Stimulated activated CD4-positive, alpha-beta T cell treated with anti-CD3 and anti-CD28 coated beads, Interleukin-4, amount 100 ng/mL, for 48 hours (primary cell): ENCODE measurements around the gene PRKAR1B.

Experiments
- DNase-seq, 2 donors: peaks; one replicate each; pipeline ENCODE4 v3.0.0-alpha.2; 2020; ENCODE audit warnings: low read depth in 2 of 2

PRKAR1B gene

DNA sequence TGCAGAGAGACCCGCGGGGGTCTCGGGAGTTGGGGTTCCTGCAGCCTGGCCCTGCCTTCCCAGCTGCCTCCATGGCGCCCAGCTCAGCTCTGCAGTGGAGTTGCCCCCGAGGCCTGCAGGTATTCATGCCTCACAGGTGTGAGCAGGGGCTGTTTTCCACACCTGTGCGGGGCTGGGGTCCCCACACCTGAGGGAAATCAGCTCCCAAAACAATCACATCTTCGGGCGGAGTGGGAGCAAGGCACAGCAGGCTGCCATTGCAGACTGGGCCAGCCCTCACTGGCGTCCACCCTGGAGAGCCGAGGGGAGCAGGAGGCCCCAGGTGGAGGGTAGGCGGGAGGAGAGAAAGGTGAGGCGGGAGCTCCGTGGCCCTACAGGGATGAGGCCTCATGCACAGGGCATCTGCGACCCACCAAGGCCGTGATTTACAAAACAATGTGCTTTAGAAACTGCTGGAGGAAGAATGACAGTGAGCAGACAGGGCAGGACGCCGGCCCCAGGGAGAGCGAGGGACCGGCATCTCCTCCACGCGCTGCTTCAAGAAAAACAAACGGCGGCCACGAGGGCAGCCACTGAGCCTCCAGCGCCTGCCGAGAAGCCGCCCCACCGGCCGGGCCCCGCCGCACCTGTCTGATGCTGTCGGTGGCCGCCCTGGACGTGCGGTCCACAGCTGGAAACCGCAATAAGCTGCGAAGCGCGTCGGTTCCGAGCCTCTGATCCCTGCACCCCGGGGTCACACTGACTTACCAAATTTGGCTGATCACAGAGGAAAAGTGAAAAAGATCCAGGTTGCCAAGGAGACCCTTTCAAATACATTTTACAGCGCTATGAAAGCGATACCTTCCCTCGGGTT, 154.4 kb downstream of the PRKAR1B start:
- DNase-seq = no peak

GRCh38 chr7:571718-572415, 155.2 kb downstream of the PRKAR1B start:
- no peak for DNase-seq

DNA sequence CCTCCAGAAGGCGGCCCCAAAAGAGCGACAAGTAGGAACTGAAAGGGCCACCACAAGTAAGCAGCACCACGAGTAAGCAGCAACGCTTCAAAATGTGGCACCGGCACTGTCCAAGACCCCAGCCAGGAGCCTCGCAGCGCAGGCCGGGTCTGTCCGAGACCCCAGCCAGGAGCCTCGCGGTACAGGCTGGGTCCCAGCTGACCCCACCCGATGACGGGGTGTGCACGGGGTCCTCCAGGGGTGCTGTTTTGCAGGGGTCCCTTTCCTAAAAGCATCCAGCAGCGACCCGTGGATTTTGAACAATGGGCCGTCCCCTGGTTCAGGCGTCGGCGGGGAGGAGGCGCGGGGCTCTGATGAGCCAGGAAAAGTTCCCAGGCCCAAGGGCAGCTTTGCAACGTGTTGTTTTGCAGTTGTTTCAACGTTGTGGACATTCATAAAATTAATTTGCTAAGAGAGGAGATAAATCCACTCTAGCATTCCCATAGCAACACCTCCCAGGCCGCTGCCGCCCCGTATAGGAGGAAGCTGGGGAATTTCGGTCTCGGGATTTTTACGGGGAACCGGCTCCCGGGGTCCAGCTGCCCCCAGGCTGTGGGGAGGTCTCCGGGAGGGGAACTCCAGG, 155.9 kb downstream of the PRKAR1B start:
- DNase-seq = no peak

GRCh38 chr7:570801-571070, 156.3 kb downstream of the PRKAR1B start:
- DNase-seq = no peak

- no peak for DNase-seq
Observed at GRCh38 chr7:569996-570800, 156.9 kb downstream of the PRKAR1B start.

- no peak for DNase-seq
Observed at GRCh38 chr7:569071-569855, 157.8 kb downstream of the PRKAR1B start.

- DNase-seq = no peak
Observed at GRCh38 chr7:568031-568951, 158.8 kb downstream of the PRKAR1B start.

DNA sequence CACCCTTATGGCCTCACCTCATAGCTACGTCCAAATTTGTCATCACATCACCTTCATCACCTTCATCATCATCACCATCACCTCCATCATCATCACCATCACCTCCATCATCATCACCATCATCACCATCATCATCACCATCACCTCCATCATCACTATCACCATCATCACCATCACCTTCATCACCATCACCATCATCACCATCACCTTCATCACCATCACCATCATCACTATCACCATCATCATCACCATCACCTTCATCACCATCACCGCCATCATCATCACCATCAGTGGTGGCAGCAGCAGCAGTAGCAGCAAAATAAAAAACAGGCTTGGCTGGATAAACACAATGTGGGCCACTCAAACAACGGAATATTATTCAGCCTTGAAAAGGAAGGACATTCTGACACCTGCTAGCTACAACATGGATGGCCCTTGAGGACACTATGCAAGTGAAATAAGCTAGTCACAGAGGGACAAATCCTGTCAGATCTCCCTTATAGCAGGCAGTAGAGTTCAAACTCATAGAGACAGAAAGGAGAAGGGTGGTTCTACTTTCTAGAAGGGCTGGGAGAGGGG, 159.7 kb downstream of the PRKAR1B start:
- no peak for DNase-seq

GRCh38 chr7:566100-566499, 161.0 kb downstream of the PRKAR1B start:
- DNase-seq = no peak

DNA sequence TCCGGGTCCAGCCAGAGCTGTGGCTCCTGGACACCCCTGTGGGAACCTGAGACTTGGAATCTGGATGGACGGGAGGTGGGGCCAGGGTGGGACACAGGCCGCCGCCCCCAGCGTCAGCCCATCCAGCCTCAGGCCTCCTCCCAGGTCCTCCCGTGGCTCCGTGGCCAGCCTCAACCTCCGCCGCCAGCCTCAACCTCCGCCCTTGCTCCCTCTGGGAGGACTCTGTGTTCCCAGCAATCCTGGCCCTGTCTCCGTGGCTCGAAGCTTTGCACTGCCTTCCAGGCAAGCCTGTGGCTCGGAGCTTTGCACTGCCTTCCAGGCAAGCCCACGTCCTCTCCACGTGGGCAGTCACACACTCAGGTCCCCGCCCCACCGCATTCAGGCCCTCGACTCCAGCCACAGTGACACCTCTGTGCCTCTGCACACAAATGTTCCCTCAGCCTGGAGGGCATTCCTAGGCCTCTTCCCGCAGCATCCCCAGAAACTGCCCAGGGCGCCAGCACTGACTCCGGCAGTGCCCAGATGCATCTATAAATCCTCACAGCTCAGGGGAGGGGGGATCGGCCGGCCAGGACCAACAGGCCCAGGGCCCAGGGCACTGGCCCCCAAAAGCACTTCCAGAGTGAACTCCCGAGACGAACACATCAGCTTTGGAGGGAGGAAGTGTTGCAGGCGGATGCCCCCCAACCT, 162.8 kb downstream of the PRKAR1B start:
- no peak for DNase-seq

- no peak for DNase-seq
Observed at GRCh38 chr7:563629-564170, 163.4 kb downstream of the PRKAR1B start.

DNA sequence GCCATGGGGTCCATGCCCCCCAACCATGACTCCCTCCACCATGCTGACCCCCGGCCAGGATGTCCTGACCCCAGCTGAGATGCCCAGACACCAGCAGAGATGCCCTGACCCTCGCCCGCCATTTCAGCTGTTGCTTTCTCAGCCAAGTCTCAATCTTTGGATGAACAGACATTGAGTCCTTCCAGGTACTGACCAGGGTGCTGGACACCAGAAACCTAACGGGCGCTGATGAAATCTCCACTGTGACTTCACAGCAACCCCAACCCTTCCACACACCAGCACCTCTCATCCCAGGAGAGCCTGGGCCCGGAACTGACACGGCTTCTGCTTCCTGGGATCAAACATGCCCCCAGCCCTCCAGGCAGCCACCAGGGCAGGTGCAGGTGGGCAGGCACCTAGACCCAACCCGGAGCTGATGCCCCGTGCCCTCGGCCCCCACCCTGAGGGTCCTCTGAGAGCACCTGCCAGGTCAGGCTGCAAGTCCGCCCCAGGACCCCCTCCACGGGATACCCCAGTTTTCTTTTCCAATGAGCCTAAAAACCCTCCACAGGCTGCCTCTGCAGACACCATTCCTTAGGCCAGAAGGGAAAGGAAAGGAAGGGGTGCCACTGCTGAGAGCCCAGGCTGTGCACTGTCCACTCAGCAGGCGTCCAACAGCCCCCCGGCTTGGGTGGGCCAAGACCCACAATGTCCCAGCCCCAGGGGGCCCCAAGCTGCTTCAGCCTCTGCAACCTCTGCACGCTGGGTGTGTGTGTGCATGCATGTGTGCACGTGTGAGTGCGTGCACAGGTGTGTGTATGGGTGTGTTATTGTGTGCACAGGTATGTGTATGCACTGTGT, 164.1 kb downstream of the PRKAR1B start:
- no peak for DNase-seq

- DNase-seq = no peak
Observed at GRCh38 chr7:562374-562675, 164.8 kb downstream of the PRKAR1B start.

GRCh38 chr7:561631-562373, 165.3 kb downstream of the PRKAR1B start:
- no peak for DNase-seq

DNA sequence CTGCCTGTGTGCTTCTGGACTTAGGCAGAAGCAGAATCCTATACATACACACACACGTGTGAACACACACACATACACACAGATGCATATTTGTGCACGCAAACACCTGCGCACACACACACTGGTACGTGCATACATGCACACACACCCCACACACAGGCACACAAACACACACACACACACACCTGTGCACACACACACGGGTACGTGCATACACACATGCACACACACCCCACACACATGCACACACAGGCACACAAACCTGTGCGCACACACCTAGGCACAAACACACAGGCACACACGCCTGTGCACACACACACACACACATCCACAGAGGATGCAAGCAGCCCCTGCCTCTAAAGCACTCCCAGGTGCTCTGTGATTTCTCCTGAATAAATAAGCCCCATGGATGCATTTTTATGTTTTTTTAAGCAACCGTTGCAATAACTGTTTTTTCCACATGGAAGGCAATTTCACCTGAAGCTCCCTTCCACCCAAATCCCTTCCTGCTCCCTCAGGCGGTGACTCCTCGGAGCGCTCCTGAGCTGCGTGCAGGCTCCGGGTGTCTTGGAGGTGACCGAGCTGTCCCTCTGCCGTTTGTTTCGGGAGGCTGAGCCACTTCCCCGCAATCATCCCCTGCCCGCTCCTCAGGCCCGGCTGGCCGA, 166.0 kb downstream of the PRKAR1B start:
- DNase-seq = no peak

DNA sequence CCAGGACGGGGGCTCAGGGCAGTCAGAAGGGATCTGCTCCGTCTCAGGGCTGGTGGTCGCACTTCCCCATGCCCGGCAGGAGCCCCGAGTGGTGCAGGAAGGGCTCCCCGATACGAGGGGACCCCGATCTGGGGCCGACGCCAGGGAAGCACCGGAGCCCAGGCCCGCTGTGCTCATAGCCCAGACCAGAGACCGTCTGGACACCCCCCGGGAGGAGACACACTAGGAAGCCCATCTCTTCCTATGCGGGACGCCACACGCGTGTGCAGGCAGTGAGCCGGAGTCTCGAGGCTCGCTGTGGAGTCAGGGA, 167.7 kb downstream of the PRKAR1B start:
- DNase-seq = no peak

GRCh38 chr7:557558-557881, 169.6 kb downstream of the PRKAR1B start:
- no peak for DNase-seq
